ENCODE measurements around the gene IGHMBP2.

Gene IGHMBP2

GRCh38 chr11:68982134-68982533 is 78.4 kb downstream of the IGHMBP2 start:
- DNase-seq (ENCODE audit: extremely low read depth, low read depth), result no peak
- no peak for TF ChIP-seq CTCF (IDR thresholded peaks at IDR 0.05; ENCODE audit: low read depth, low read length)

GRCh38 chr11:68983801-68984200 is 80.1 kb downstream of the IGHMBP2 start:
- no peak for TF ChIP-seq CTCF (IDR thresholded peaks at IDR 0.05; ENCODE audit: low read depth, low read length)
- DNase-seq (ENCODE audit: extremely low read depth, low read depth), result no peak

- DNase-seq (ENCODE audit: extremely low read depth, low read depth), result no peak
- TF ChIP-seq CTCF (IDR thresholded peaks at IDR 0.05; ENCODE audit: low read depth, low read length), result no peak
These were observed 83.5 kb downstream of the IGHMBP2 start for GRCh38 chr11:68987211-68987610.

GRCh38 chr11:68988491-68988890 is 84.8 kb downstream of the IGHMBP2 start:
- DNase-seq (ENCODE audit: extremely low read depth, low read depth), result no peak
- TF ChIP-seq CTCF (IDR thresholded peaks at IDR 0.05; ENCODE audit: low read depth, low read length), result no peak

Measured in AG09319 (cell line).